Ramos (cell line): ENCODE measurements around the gene UBE2I.
"Not testable (repeated sequence)": the region's sequence is repeated elsewhere in the genome, so short reads cannot be mapped to it uniquely, and the experiment has no call there.

Source experiments
- in situ Hi-C: fragments of 300-500 bp; cut with MboI; formaldehyde crosslinking; loops from one replicate; pipeline ENCODE4 v1.14.3; 2022; ENCODE audit warnings: low sequenced_read_pairs; ENCODE audit not compliant: unreplicated experiment

Gene UBE2I

GRCh38 chr16:1290860-1291575, 18.4 kb upstream of the UBE2I start:
- in situ Hi-C loops: no loop called here

DNA sequence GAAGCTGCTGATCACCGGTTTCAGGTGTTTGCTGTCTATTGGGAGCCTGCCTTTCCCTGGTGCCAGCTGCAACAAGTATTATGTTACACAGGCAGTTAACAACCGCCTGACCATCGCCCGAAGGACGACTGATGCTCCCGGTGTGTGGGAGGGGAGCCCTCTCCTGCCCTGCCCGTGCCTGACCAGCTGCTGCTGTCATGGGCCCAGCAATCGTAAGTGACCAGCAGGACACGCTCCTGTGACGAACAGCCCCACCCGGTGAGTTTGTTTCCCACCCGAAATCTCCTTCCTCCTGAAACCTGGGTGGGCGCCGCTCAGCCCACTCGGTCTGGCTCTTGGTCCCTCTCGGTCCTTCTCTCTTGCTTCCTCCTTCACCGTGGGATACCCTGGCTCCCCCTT, 17.9 kb upstream of the UBE2I start:
- in situ Hi-C loops: no loop called here

- in situ Hi-C loops: not testable (repeated sequence)
Measured at GRCh38 chr16:1292208-1292607, 17.2 kb upstream of the UBE2I start.

- in situ Hi-C loops: not testable (repeated sequence)
Measured at GRCh38 chr16:1292808-1293207, 16.6 kb upstream of the UBE2I start.

DNA sequence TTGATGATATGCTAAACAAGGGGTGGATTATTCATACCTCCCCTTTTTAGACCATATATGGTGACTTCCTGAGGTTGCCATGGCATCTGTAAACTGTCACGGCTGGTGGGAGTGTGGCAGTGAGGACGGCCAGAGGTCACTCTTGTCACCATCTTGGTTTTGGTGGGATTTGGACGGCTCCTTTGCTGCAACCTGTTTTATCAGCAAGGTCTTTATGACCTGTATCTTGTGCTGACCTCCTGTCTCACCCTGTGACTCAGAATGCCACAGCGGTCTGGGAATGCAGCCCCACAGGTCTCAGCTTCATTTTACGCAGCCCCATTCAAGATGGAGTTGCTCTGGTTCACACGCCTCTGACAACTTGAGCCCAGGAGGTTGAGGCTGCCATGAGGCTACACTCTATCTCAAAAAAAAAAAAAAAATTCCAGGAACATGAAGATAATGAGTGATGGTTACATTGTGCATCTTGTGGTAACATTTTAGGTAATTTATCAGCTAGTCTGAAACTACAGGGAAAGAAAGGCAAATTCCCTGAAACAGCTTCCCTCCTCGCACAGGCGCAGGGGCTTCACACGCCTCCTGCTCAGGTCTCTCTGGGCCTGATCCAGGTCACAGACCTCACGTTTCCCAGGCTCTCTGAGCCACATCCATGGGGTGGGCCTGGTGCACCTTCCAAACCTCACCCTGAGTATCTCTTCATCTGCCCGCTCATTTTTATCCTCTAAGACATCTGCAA, 15.3 kb upstream of the UBE2I start:
- in situ Hi-C loops: no loop called here

- in situ Hi-C loops: no loop called here
Measured at GRCh38 chr16:1295465-1295864, 14.0 kb upstream of the UBE2I start.

DNA sequence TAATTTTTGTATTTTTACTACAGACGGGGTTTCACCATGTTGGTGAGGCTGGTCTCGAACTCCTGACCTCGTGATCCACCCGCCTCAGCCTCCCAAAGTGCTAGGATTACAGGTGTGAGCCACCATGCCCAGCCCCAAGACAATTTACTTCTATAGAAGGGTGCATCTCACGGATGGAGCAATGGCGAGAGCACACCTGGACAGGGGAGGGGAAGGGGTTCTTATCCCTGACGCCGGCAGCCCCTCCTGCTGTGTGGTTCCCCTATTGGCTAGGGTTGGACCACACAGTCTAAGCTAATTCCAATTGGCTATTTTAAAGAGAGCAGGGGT, 12.8 kb upstream of the UBE2I start:
- in situ Hi-C loops: not testable (repeated sequence)

DNA sequence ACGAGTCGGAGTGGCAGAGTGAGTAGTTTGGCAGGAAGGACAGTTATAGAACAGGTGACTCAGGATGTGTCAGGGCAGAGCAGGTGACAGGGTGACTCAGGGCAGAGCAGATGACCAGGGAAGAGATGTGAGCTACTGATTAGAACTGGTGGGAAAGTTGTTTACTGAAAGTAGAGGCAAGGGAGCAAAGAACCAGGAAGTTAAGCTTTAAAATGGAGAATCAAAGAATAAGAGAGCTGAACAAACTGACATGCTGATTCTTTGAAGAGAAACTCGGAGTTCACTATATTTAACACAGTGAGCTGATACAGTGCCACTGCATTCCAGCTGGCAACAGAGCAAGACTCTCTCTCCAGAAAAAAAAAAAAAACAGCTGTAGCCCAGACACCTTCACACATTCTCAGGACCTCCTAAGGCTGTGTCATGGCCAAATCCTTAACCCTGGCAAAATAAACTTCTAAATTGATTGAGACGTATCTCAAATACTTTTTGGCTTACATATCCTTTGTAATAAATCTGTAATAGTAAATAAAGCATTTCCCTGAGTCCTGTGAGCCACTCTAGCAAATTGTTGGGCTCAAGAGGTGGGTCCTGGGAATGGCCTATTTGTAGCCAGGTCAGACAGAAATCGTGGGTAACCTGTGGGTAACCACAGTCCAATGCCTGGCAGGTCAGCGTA, 12.3 kb upstream of the UBE2I start:
- in situ Hi-C loops: no loop called here

DNA sequence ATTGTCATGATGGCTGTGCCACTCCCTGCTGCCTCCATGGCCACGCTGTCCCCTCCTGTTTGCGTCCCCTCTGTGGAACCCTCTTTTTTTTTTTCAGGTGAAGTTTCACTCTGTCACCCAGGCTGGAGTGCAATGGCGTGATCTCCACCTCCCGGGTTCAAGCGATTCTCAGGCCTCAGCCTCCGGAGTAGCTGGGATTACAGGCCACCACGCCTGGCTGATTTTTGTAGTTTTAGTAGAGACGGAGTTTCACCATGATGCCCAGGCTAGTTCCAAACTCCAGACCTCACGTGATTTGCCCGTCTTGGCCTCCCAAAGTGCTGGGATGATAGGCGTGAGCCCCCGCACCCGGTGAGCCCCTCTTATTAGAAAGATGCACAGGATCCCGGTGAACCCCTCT, 11.0 kb upstream of the UBE2I start:
- in situ Hi-C loops: no loop called here

- in situ Hi-C loops: no loop called here
Measured at GRCh38 chr16:1299012-1299867, 10.2 kb upstream of the UBE2I start.

- in situ Hi-C loops: no loop called here
Measured at GRCh38 chr16:1299868-1300203, 9.6 kb upstream of the UBE2I start.

DNA sequence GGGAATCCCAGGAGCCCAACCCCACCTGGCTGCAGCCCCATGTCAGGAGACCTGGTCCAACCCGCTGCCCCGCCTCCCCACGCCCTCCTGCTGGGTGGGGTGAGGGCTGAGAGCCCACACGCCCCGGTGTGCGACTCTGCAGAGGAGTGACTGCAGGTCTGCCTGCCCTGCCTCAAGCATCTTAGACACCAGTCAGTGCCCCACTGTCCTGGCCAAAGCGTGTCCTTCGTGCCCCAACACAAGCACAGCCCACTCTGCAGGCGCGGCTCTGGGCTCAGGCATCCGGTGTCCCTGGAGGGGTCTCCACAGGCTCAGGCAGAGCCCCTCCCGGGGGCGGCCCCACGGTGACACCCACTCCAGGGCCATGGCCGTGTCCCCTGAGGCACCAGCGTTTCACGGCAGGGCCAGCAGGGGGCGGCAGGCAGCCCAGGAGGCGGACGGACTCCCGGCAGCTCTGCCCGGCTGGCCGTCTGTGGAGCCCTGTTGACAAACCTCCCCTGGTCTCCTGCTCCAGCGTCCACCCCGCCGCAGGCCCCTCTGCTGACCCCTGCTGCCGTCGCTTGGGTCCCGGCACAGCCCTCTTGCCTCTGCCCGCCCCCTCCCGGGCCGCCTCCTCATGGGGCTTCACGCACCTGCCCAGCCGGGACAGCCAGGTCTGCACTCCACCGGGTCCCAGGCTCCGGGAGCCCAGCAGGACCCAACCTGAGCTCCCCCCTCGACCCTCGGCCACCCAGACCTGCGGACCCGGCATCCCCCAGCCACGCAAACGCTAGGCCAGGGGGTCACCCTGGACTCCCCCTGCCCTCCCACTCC, 8.6 kb upstream of the UBE2I start:
- in situ Hi-C loops: no loop called here

GRCh38 chr16:1301562-1301961, 7.9 kb upstream of the UBE2I start:
- in situ Hi-C loops: no loop called here

DNA sequence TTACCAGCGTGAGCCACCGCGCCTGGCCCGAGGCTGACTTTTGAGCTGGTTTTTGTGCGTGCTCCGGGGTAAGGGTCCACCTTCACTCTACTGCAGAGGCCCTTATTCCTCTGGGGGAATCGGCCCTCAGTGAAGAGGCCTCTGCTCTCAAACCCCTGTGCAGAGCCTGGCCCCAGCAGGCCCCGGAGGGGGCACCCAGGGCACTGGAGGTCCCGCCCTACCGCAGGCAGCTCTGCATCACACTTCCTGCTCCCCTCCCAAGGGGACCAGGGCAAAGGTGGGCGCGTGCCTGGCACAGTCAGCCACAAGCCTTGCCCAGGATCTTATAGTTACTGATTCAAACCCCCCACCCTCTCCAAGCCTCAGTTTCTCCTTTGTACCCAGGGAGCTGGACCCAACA, 3.6 kb upstream of the UBE2I start:
- in situ Hi-C loops: no loop called here

GRCh38 chr16:1306334-1306733, 3.1 kb upstream of the UBE2I start:
- in situ Hi-C loops: no loop called here

DNA sequence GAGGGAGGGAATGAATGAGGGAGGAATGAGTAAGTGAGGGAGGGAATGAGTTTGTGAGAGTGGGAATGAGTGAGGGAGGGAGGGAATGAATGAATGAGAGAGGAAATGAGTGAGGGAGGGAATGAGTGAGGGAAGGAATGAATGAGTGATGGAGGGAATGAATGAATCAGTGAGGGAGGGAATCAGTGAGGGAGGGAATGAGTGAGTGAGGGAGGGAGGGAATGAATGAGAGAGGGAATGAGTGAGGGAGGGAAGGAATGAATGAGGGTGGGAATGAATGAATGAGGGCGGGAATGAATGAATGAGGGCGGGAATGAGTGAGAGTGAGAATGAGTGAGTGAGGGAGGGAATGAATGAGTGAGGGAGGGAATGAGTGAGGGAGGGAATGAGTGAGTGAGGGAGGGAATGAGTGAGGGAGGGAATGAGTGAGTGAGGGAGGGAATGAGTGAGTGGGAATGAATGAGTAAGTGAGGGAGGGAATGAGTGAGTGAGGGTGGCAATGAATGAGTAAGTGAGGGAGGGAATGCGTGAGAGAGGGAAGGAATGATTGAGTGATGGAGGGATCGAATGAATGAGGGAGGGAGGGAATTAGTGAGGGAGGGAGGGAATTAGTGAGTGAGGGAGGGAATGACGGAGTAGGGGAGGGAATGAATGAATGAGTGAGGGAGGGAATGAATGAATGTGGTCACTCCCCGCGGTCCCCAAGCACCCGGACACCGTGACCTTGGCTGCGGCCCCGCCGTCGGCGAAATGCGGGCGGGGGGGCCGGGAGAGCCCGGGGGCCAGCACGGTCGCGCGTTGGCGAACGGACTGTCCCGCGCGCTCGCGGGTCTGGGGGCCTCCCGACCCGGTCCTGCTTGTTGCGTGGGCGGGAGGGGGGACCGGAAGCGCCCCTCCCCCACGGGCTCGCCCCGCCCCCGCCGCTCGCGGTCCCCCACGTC, 1.1 kb upstream of the UBE2I start:
- in situ Hi-C loops: no loop called here

DNA sequence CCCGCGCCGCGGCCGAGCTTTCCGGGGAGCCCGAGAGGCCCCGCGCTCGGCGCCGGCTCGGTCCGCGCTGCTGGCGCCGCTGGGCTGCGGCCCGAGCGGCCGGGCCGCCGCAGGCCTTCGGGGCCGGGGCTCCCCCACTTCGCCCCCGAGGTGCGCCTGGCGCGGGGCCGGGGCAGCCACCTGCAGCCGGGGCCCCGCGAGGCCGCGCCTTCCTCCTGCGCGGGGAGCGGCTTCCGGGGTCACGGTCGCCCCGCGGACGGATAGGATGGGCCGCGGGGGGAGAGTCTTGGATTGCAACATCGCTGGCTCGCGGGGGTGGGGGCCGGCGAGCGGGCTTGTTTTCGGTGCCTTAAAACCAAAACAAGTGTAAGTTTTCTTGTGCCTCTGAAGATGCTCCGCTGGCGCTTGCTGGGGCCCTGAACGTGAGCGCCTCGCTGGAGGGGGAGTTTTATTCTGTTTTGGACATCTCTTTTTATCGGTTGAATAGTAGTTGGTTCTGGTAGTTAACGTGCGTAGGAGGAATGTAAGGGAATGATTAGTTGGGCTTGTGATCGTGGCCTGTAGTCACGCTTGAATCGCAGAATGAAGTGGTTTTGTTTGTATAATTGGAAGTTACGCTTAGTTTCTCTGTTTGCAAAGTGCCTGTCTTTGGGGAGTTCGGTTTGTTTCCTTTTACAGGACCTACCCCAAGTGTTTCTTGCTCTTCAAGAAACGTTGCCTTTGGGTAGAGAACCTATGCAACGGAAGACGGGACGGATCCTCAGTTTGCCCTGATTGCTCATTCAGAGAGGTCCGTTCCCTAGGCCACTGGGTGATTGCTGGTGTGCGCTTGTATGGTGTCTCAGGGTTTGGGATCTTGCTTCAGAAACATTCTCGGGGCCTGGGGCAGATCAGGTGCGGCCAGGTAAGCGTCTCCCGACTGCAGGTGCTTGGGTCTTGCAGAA, 724 bp downstream of the UBE2I start:
- in situ Hi-C loops: no loop called here

DNA sequence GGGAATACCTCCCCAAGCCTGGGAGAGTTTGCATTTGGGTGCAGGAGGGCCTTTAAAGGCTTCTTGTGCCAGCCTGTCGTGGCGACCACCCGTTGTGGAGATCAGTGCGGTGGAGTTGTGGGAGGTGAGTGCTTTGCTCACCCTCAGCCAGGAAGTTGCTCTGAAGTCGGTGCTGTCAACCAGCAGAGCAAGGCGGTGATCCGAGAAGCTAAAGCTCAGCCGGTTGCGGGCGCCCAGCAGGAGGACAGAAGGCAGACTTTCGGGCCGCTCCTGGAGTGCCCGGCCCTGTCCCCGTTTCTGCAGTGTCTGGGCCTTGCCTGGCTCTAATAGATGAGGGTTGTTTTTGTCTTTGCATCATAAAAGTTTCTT, 1.4 kb downstream of the UBE2I start:
- in situ Hi-C loops: no loop called here
